ENCODE data around the gene AUTS2. TPM values are rescaled to one million over a fixed set of nuclear protein-coding genes. Genes with fewer than 3 reads are reported as not detected.

Gene AUTS2
- total RNA-seq, 1 donor from 2014 or later: 2.1 TPM

DNA sequence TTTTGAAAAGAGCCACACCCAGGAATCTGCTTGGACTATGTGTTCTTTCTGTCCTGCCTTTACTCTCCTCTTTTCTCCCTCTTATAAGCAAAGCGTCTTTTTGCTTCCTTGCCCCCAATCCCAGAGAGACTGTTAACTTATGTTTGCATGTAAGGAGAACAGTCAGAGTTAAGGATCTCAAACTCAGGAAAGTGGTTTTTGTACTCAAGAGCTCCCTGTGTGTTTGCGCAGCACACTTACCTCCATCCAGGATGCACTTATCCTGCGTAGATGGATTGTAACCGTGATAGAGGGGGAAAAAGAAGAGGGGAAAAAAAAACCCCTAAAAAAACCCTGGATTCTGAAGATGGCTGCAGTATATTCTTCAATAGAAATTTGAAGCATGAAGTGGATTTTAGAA lies 228.9 kb downstream of the AUTS2 start:
- Mint-ChIP-seq H3K36me3 (ENCODE audit: low read depth) (no peaks in the 10 kb centered on the region), H3K27ac (no peak overlapping the region), H3K9me3 (peaks cover 3% of the 10 kb centered on the region), H3K4me3 (no peak overlapping the region), H3K4me1 (peaks cover 4% of the 10 kb centered on the region), H3K27me3 (no peaks in the 10 kb centered on the region)
- intact Hi-C loops (cut with micrococcal nuclease): no loop called here
- DNase-seq: no peak

GRCh38 chr7:69827558-69827957 lies 229.3 kb downstream of the AUTS2 start:
- no peaks in the 10 kb centered on the region for H3K36me3 Mint-ChIP-seq (ENCODE audit: low read depth)
- H3K9me3 Mint-ChIP-seq: peaks cover 3% of the 10 kb centered on the region
- peaks cover 4% of the 10 kb centered on the region for H3K4me1 Mint-ChIP-seq
- no peak overlapping the region for H3K27ac Mint-ChIP-seq
- DNase-seq: no peak
- H3K4me3 Mint-ChIP-seq: no peak overlapping the region
- intact Hi-C loops (cut with micrococcal nuclease): no loop called here
- H3K27me3 Mint-ChIP-seq: no peaks in the 10 kb centered on the region

GRCh38 chr7:69832356-69832755 lies 234.1 kb downstream of the AUTS2 start:
- peaks cover 3% of the 10 kb centered on the region for H3K9me3 Mint-ChIP-seq
- no peak overlapping the region for H3K27ac Mint-ChIP-seq
- no peaks in the 10 kb centered on the region for H3K4me1 Mint-ChIP-seq
- intact Hi-C loops (cut with micrococcal nuclease): no loop called here
- no peaks in the 10 kb centered on the region for H3K27me3 Mint-ChIP-seq
- DNase-seq: no peak
- H3K4me3 Mint-ChIP-seq: no peak overlapping the region
- H3K36me3 Mint-ChIP-seq (ENCODE audit: low read depth): no peaks in the 10 kb centered on the region

DNA sequence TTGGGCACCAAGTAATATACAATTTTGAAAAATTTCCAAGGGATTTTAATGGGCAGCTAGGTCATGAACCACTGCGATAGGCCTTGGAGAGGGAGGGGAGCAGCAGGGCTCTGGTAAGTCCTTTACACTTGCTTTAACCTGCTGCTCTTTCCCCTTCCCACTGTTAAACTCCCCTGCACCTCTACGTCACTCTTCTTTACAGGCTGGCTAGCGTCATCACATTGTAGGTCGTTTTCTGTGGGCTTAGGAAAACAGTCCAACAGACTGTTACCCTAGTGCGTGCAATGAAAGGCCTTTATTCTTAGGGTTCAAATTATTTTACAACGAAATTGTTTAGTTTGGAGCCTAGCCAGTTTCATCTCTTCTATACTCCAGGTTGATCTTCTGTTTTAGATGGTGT lies 235.7 kb downstream of the AUTS2 start:
- Mint-ChIP-seq H3K36me3 (ENCODE audit: low read depth) (no peaks in the 10 kb centered on the region), H3K9me3 (no peaks in the 10 kb centered on the region), H3K27ac (no peak overlapping the region), H3K4me1 (no peaks in the 10 kb centered on the region), H3K27me3 (no peaks in the 10 kb centered on the region), H3K4me3 (no peak overlapping the region)
- intact Hi-C loops (cut with micrococcal nuclease): no loop called here
- DNase-seq: no peak

DNA sequence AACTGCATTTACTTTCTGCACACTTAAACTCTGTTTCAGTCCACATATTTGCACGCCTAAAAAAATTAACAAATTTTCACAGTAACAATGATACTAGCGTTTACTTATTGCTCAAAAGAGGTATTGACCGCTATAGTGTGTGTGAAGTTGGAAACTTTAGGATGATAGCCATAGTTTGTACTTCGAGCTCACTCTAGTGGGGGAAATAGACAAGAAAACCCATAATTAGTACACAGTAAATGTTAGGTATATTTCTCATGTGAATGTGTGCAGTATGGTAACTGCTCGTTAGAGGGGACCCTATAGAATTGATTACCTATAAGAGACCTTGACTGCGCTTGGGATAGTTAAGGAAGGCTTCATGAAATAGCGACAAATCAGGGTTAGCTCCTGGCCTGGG lies 238.4 kb downstream of the AUTS2 start:
- no peak overlapping the region for H3K27ac Mint-ChIP-seq
- H3K36me3 Mint-ChIP-seq (ENCODE audit: low read depth): no peaks in the 10 kb centered on the region
- H3K27me3 Mint-ChIP-seq: no peaks in the 10 kb centered on the region
- H3K4me1 Mint-ChIP-seq: no peaks in the 10 kb centered on the region
- intact Hi-C loops (cut with micrococcal nuclease): no loop called here
- no peaks in the 10 kb centered on the region for H3K9me3 Mint-ChIP-seq
- no peak overlapping the region for H3K4me3 Mint-ChIP-seq
- DNase-seq: no peak

DNA sequence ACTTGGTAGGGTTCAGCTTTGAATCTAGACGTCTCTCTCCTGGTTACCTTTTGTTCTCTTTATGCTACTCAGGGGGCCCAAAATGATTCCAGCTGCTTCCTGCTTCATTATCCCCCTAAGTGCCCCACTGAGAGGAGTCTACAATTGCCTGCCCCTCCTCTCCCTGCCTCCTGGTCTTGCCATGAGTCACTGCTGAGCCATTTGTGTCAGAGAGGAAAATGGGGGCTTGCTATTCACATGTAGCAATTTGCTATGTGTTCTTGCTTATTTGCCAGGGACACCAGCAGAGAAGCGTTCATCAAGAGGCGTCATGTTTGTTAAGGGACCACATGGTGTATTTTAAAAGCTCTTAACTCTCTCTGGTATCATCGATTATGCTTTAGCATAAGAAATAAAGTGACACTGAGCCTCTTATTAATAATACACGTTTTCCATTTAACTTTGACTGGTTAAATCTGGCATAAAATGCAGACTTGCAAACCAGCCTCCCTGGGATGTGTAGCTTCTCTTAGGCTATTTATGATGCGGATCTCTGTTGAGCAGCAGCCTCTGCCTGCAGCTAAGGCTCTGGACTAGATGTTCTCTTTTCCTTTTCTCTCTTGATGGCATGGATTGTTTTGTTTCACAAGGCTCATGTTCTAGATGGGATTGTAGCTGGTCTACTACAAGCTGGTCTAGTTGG lies 239.3 kb downstream of the AUTS2 start:
- Mint-ChIP-seq H3K4me3 (no peak overlapping the region), H3K36me3 (ENCODE audit: low read depth) (no peaks in the 10 kb centered on the region), H3K27ac (no peak overlapping the region), H3K27me3 (no peaks in the 10 kb centered on the region), H3K9me3 (no peaks in the 10 kb centered on the region), H3K4me1 (no peaks in the 10 kb centered on the region)
- DNase-seq: no peak
- intact Hi-C loops (cut with micrococcal nuclease): no loop called here

DNA sequence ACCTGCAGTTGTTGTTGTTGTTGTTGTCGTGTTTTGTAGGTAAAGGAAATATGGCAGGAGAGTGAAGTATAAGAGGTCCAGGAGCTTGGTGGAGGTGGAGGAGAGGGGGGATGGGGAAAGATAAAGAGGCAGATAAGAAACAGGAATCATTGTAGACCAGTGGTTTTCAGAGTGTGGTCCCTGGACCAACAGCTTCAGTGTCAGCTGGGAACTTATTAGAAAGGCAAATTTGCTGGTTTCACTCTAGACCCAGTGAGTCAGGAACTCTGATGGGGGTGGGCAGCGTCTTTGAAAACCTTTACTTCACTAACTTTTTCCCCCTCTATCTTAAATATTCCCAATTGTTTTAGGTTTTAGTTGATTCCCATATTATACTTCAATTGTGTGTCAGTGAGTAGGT lies 241.5 kb downstream of the AUTS2 start:
- Mint-ChIP-seq H3K4me3 (no peak overlapping the region), H3K4me1 (no peaks in the 10 kb centered on the region), H3K36me3 (ENCODE audit: low read depth) (no peaks in the 10 kb centered on the region), H3K27ac (no peak overlapping the region), H3K9me3 (no peaks in the 10 kb centered on the region), H3K27me3 (no peaks in the 10 kb centered on the region)
- intact Hi-C loops (cut with micrococcal nuclease): no loop called here
- no peak for DNase-seq

DNA sequence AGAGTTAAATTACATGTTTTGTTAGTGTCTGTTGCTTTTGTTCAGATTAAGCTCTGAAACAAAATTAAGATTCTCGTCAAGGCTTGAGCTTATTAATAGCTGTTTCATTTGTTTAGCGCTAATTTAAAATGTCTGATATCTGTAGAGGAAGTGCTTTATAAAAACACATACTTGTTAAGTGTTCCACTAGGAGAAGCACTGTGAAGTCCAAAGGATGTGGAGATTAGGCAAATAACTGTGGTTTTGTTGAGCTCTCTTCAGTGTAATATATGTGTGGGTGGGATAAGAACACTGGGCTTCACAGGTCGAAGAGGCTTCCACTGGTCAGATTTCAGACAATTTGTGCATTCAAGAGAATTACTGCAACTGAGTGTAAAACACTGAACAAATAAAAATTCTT lies 242.0 kb downstream of the AUTS2 start:
- no peaks in the 10 kb centered on the region for H3K27me3 Mint-ChIP-seq

GRCh38 chr7:69843653-69844052 lies 245.4 kb downstream of the AUTS2 start:
- Mint-ChIP-seq H3K27me3 (no peaks in the 10 kb centered on the region), H3K27ac (no peak overlapping the region)
- intact Hi-C loops (cut with micrococcal nuclease): no loop called here

More for the DNA sequence above, 242.0 kb downstream of the AUTS2 start:
- intact Hi-C loops (cut with micrococcal nuclease): no loop called here
- no peaks in the 10 kb centered on the region for H3K4me1 Mint-ChIP-seq
- H3K27ac Mint-ChIP-seq: no peak overlapping the region
- no peak for DNase-seq
- H3K9me3 Mint-ChIP-seq: no peaks in the 10 kb centered on the region
- no peak overlapping the region for H3K4me3 Mint-ChIP-seq
- no peaks in the 10 kb centered on the region for H3K36me3 Mint-ChIP-seq (ENCODE audit: low read depth)

DNA sequence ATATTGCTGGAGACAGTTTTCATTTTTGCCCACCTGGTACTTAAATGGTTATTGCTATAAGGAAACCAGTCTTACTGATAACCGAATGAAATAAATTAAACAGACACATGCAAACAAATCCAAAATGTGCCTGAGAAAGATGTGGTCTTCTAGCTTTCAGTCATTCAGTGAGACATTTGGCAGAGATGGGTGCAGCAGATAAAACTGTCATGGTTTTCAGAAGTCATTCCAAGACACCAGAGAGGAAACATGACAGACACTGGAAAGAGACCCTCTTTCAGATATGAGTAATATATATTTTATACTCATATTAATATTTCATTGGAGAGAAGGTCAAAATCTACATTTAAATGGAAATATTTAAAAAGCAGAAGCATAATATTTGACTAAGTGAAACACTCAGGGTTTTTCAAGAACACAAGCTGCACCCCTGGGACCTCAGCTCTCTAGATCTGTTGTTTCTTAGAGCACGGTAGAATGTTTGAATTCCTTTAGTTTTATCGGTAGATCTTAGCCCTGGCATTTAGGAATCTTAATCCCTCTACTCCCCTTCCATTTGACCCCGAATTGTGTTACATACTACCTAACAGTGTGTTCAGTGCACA lies 246.1 kb downstream of the AUTS2 start:
- no peak for DNase-seq
- no peaks in the 10 kb centered on the region for H3K27me3 Mint-ChIP-seq
- intact Hi-C loops (cut with micrococcal nuclease): no loop called here
- H3K9me3 Mint-ChIP-seq: no peaks in the 10 kb centered on the region
- no peaks in the 10 kb centered on the region for H3K4me1 Mint-ChIP-seq
- H3K27ac Mint-ChIP-seq: no peak overlapping the region
- H3K4me3 Mint-ChIP-seq: no peak overlapping the region
- no peaks in the 10 kb centered on the region for H3K36me3 Mint-ChIP-seq (ENCODE audit: low read depth)

More at GRCh38 chr7:69843653-69844052, 245.4 kb downstream of the AUTS2 start:
- DNase-seq: no peak
- H3K4me1 Mint-ChIP-seq: no peaks in the 10 kb centered on the region
- no peaks in the 10 kb centered on the region for H3K9me3 Mint-ChIP-seq
- H3K36me3 Mint-ChIP-seq (ENCODE audit: low read depth): no peaks in the 10 kb centered on the region
- H3K4me3 Mint-ChIP-seq: no peak overlapping the region

GRCh38 chr7:69845721-69846495 lies 247.6 kb downstream of the AUTS2 start:
- no peaks in the 10 kb centered on the region for H3K4me1 Mint-ChIP-seq
- intact Hi-C loops (cut with micrococcal nuclease): no loop called here
- no peaks in the 10 kb centered on the region for H3K9me3 Mint-ChIP-seq
- no peak overlapping the region for H3K4me3 Mint-ChIP-seq
- no peaks in the 10 kb centered on the region for H3K36me3 Mint-ChIP-seq (ENCODE audit: low read depth)
- DNase-seq: no peak
- no peaks in the 10 kb centered on the region for H3K27me3 Mint-ChIP-seq
- no peak overlapping the region for H3K27ac Mint-ChIP-seq

DNA sequence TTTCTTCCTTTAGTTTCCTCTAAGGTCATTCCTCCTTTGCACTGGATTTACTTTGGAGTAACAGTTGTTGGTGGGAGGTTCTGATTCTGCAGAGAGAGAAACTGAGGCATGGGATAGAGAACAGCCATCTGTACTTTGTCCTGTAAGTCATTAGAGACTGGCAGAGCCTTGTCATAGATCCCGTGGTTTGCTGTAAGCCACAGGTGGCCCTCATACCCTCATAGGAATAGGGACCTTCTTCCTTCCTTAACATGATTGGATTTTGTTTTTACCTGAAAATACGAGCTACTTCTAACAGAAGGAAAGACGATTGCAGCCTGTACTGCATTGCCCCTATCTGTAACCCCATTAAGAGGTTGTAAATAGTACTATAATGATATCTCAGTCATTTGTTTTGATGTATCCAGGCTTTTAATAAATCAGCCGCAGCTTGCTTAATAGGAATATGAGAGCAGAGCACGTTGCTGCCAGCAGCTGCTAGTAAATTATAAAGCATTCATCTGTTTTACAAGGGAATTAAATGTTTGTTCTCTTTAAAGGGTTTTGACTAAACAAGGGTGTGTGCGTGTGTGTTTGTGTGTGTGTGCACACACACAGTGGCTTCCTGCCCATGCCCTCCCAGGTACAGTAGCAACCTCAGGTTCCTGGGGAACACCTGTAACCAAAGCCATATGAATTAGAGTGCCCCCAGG lies 249.8 kb downstream of the AUTS2 start:
- Mint-ChIP-seq H3K9me3 (no peaks in the 10 kb centered on the region), H3K36me3 (ENCODE audit: low read depth) (no peaks in the 10 kb centered on the region), H3K27me3 (no peaks in the 10 kb centered on the region), H3K4me3 (no peak overlapping the region), H3K27ac (no peak overlapping the region), H3K4me1 (no peaks in the 10 kb centered on the region)
- intact Hi-C loops (cut with micrococcal nuclease): no loop called here
- no peak for DNase-seq

GRCh38 chr7:69849268-69849667 lies 251.0 kb downstream of the AUTS2 start:
- Mint-ChIP-seq H3K4me3 (no peak overlapping the region), H3K27ac (no peak overlapping the region), H3K9me3 (no peaks in the 10 kb centered on the region), H3K36me3 (ENCODE audit: low read depth) (no peaks in the 10 kb centered on the region), H3K4me1 (no peaks in the 10 kb centered on the region), H3K27me3 (no peaks in the 10 kb centered on the region)
- intact Hi-C loops (cut with micrococcal nuclease): no loop called here
- DNase-seq: no peak

DNA sequence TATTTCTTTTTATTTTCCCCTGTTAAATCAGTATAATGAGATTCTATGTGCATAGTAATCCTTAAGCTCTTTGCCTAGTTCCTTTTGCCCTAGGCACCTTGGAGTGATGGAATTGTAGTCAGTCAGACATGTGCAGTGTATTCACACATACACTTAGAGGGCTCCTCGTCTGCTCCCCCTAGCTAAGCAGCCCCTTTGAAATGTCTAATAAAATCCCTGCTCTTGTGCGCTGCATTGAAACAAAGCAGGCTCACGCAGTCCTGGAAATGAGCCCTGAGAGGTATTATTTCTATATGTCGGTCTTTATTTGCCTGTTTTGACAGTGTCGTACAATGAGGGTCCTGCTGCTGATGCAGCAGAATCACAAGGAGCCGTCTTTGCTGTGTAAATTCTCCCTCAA lies 258.7 kb downstream of the AUTS2 start:
- peaks cover 2% of the 10 kb centered on the region for H3K27me3 Mint-ChIP-seq
- no peak overlapping the region for H3K4me3 Mint-ChIP-seq
- intact Hi-C loops (cut with micrococcal nuclease): no loop called here
- no peaks in the 10 kb centered on the region for H3K4me1 Mint-ChIP-seq
- no peaks in the 10 kb centered on the region for H3K36me3 Mint-ChIP-seq (ENCODE audit: low read depth)
- no peak overlapping the region for H3K27ac Mint-ChIP-seq
- no peak for DNase-seq
- no peaks in the 10 kb centered on the region for H3K9me3 Mint-ChIP-seq

Measured in activated CD4-positive, alpha-beta T cell treated with anti-CD3 and anti-CD28 coated beads, Interleukin-2, amount 10 ng/mL, durations not matched to agents 24 days and 14 days (primary cell).